Aorta (tissue), 4 donors: ENCODE measurements around the gene TIPARP. TPM values are rescaled to one million over a fixed set of nuclear protein-coding genes. Genes with fewer than 3 reads are reported as not detected.

Experiments used
- polyA plus RNA-seq, 2 donors: library from polyadenylated mRNA; stranded (reverse); fragments of 200-250 nt; gene quantifications; one replicate each; pipeline ENCODE4 v1.2.3, GENCODE V29; 2013
- total RNA-seq, 2 donors: library from RNA; stranded (reverse); fragmentation: NEBNext Ultra II Directional; extraction: Animal tissue kit (Norgen Biotek cat#: 25700); gene quantifications; one replicate each; pipeline ENCODE4 v1.2.1, GENCODE V29; 2021
- donor health status: healthy with polysubstance abuse.
- donor health status: Bipolar disorder and iron deficiency.
- donor health status: DM: no; HTN: no; CAD: no.
- donor health status: DM: yes; HTN: yes; CAD: no.

TIPARP gene
- total and polyA plus RNA-seq, 4 donors: 9.6 to 24.2 (median 18.1) TPM

Other genes starting within 250 kb of the TIPARP start
- gene SSR3, start 119.5 kb upstream of the TIPARP start, total RNA-seq: 100 to 1,000 TPM; 120 to 135 TPM
- gene SSR3, start 119.5 kb upstream of the TIPARP start, polyA plus RNA-seq: 100 to 1,000 TPM in 1 of 2 donors, 10 to 100 TPM in 1; 69.3 to 105 TPM
- 1 to 10 TPM in 1 of 2 donors, under 1 TPM in 1; 0.30 to 1.3 TPM for gene LEKR1, start 151.8 kb downstream of the TIPARP start, total RNA-seq
- gene LEKR1, start 151.8 kb downstream of the TIPARP start, polyA plus RNA-seq: not detected